ENCODE data around the gene GTF3C1.

DNA sequence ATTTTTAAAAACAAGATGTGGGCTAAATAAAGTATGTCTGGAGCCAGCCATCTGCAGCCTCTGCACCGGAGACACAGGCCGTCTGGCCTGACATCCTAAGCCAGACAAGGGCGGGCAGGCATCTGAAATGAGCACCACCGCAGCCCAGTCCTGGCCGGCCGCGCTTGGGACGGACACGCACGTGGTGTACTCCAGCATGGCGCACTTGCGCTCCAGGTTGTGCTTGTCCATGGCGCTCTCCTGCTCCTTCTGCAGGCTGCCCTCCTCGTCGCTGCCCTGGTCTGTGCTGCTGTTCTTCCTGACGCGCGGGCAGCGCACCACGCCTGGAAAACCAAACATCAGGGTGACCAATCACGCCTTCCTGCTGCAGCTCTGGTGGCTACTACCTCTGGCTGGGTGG is 60.3 kb downstream of the GTF3C1 start:
- TF ChIP-seq TCF7L2 (IDR thresholded peaks at IDR 0.05; ENCODE audit: low read depth, low read length) (no peak), POLR2AphosphoS5 (IDR thresholded peaks at IDR 0.05; ENCODE audit: low read depth, low read length) (no peak)
- TF ChIP-seq, protein P1, sequence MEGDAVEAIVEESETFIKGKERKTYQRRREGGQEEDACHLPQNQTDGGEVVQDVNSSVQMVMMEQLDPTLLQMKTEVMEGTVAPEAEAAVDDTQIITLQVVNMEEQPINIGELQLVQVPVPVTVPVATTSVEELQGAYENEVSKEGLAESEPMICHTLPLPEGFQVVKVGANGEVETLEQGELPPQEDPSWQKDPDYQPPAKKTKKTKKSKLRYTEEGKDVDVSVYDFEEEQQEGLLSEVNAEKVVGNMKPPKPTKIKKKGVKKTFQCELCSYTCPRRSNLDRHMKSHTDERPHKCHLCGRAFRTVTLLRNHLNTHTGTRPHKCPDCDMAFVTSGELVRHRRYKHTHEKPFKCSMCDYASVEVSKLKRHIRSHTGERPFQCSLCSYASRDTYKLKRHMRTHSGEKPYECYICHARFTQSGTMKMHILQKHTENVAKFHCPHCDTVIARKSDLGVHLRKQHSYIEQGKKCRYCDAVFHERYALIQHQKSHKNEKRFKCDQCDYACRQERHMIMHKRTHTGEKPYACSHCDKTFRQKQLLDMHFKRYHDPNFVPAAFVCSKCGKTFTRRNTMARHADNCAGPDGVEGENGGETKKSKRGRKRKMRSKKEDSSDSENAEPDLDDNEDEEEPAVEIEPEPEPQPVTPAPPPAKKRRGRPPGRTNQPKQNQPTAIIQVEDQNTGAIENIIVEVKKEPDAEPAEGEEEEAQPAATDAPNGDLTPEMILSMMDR (IDR thresholded peaks at IDR 0.05) = no peak
- TF ChIP-seq, protein P2, sequence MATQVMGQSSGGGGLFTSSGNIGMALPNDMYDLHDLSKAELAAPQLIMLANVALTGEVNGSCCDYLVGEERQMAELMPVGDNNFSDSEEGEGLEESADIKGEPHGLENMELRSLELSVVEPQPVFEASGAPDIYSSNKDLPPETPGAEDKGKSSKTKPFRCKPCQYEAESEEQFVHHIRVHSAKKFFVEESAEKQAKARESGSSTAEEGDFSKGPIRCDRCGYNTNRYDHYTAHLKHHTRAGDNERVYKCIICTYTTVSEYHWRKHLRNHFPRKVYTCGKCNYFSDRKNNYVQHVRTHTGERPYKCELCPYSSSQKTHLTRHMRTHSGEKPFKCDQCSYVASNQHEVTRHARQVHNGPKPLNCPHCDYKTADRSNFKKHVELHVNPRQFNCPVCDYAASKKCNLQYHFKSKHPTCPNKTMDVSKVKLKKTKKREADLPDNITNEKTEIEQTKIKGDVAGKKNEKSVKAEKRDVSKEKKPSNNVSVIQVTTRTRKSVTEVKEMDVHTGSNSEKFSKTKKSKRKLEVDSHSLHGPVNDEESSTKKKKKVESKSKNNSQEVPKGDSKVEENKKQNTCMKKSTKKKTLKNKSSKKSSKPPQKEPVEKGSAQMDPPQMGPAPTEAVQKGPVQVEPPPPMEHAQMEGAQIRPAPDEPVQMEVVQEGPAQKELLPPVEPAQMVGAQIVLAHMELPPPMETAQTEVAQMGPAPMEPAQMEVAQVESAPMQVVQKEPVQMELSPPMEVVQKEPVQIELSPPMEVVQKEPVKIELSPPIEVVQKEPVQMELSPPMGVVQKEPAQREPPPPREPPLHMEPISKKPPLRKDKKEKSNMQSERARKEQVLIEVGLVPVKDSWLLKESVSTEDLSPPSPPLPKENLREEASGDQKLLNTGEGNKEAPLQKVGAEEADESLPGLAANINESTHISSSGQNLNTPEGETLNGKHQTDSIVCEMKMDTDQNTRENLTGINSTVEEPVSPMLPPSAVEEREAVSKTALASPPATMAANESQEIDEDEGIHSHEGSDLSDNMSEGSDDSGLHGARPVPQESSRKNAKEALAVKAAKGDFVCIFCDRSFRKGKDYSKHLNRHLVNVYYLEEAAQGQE (IDR thresholded peaks at IDR 0.05; ENCODE audit: insufficient read depth in 1 of 2, low read depth in 2 of 2, low read length in 1 of 2) = no peak

Data from Panc1 (cell line).